ENCODE measurements around the gene C19orf12. TPM values are rescaled to one million over a fixed set of nuclear protein-coding genes. Genes with fewer than 3 reads are reported as not detected.

The C19orf12 gene
- total and polyA plus RNA-seq, 2 of the 13 experiments (the other 11 are each of a cell fraction or from before 2014, with no cell fraction given) = 17.7 to 34.4 TPM

- no peak for TF ChIP-seq ZBTB40 (IDR thresholded peaks at IDR 0.05)
- no peak for TF ChIP-seq ZBTB40 (CRISPR knock-in tag; IDR thresholded peaks at IDR 0.05)
- no peak for TF ChIP-seq FUBP1 (CRISPR knock-in tag; IDR thresholded peaks at IDR 0.05; ENCODE audit: borderline replicate concordance)
- TF ChIP-seq ZSCAN22 (CRISPR knock-in tag; IDR thresholded peaks at IDR 0.05) = no peak
- TF ChIP-seq ZIK1 (CRISPR knock-in tag; IDR thresholded peaks at IDR 0.05; ENCODE audit: borderline replicate concordance, low read depth) = no peak
- no peak for TF ChIP-seq ZNF333 (CRISPR knock-in tag; IDR thresholded peaks at IDR 0.05; ENCODE audit: borderline replicate concordance)
- no peak for TF ChIP-seq ZKSCAN5 (CRISPR knock-in tag; IDR thresholded peaks at IDR 0.05)
- no peak for TF ChIP-seq ZNF138 (CRISPR knock-in tag; IDR thresholded peaks at IDR 0.05; ENCODE audit: low read depth)
- no peak for TF ChIP-seq ZNF33B (CRISPR knock-in tag; IDR thresholded peaks at IDR 0.05)
- TF ChIP-seq, protein P1, sequence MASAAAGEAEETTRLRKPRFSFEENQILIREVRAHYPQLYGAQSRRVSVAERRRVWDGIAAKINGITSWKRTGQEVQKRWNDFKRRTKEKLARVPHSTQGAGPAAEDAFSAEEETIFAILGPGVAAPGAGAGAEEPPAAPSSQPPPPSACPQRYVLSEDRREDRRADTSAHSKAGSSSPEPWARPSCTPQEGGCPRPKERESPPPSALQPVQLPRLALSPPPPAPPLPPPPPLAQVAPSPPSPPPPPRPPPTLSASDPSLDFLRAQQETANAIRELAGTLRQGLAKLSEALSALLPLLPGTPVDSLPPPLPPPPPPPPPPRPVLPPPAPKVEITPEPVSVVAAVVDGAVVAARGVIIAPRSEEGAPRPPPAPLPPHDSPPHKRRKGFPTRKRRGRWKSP (CRISPR knock-in tag; IDR thresholded peaks at IDR 0.05) = no peak
- no peak for TF ChIP-seq ZBTB21 (CRISPR knock-in tag; IDR thresholded peaks at IDR 0.05)
- TF ChIP-seq, protein P2, sequence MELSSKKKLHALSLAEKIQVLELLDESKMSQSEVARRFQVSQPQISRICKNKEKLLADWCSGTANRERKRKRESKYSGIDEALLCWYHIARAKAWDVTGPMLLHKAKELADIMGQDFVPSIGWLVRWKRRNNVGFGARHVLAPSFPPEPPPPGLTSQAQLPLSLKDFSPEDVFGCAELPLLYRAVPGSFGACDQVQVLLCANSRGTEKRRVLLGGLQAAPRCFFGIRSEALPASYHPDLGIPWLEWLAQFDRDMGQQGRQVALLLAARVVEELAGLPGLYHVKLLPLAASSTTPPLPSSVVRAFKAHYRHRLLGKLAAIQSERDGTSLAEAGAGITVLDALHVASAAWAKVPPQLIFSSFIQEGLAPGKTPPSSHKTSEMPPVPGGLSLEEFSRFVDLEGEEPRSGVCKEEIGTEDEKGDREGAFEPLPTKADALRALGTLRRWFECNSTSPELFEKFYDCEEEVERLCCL (CRISPR knock-in tag; IDR thresholded peaks at IDR 0.05; ENCODE audit: borderline replicate concordance) = no peak
These were observed 28.6 kb upstream of the C19orf12 start (continued) for GRCh38 chr19:29743681-29744080.
